MCF 10A (cell line): ENCODE data around the gene ZNF107. TPM values are rescaled to one million over a fixed set of nuclear protein-coding genes. Genes with fewer than 3 reads are reported as not detected.
A peak's percentile ranks its signal among the peaks of the same experiment; 100 is the strongest.

Source experiments
- Bru-seq: library from RNA; stranded (reverse); fragments of 400-500 nt; gene quantifications from one replicate; lab custom pipeline; 2021; lab: Mats Ljungman, UMichigan
- BruChase-seq, 2 experiments: library from RNA; stranded (reverse); fragments of 400-500 nt; gene quantifications; one replicate each; lab custom pipeline; 2021; lab: Mats Ljungman, UMichigan
- BruUV-seq: library from RNA; stranded (reverse); fragments of 400-500 nt; replicated peaks from 2 replicates; lab custom pipeline; 2021; lab: Mats Ljungman, UMichigan
- CTCF ChIA-PET: fragments of 300-600 bp; sonication (Branson Sonifier 250); formaldehyde crosslinking; extraction: SDS; loops from one replicate; lab custom pipeline; 2021; ENCODE audit warnings: antibody characterized with exemption, inconsistent platforms; lab: Yijun Ruan, JAX
- POLR2A ChIA-PET: fragments of 300-600, 350-650 bp; sonication (Branson Sonifier 250); formaldehyde crosslinking; extraction: SDS; loops from one replicate; lab custom pipeline; 2020; ENCODE audit warnings: antibody characterized with exemption, inconsistent platforms; lab: Yijun Ruan, JAX
- DNase-seq: peaks from one replicate; pipeline ENCODE4 v3.0.0-alpha.2; 2018; ENCODE audit not compliant: unreplicated experiment
- H3K27ac Mint-ChIP-seq: one replicate; pipeline ENCODE4 v1.8.0; 2022; ENCODE audit warnings: mild to moderate bottlenecking, low read depth, mixed read lengths; ENCODE audit not compliant: unreplicated experiment
- H3K27me3 Mint-ChIP-seq: one replicate; pipeline ENCODE4 v1.8.0; 2022; ENCODE audit warnings: mixed read lengths; ENCODE audit not compliant: insufficient read depth, unreplicated experiment
- H3K36me3 Mint-ChIP-seq: one replicate; pipeline ENCODE4 v1.8.0; 2022; ENCODE audit warnings: mild to moderate bottlenecking, moderate library complexity, mixed read lengths; ENCODE audit not compliant: insufficient read depth, unreplicated experiment
- H3K4me1 Mint-ChIP-seq: one replicate; pipeline ENCODE4 v1.8.0; 2022; ENCODE audit warnings: mixed read lengths; ENCODE audit not compliant: insufficient read depth, unreplicated experiment
- H3K4me3 Mint-ChIP-seq: one replicate; pipeline ENCODE4 v1.8.0; 2022; ENCODE audit warnings: mild to moderate bottlenecking, moderate library complexity, mixed read lengths; ENCODE audit not compliant: unreplicated experiment
- H3K9me3 Mint-ChIP-seq: one replicate; pipeline ENCODE4 v1.8.0; 2022; ENCODE audit warnings: mixed read lengths; ENCODE audit not compliant: unreplicated experiment
- CTCF ChIP-seq: fragments of 200-600 bp; IDR thresholded peaks from one replicate; pipeline ENCODE4 v1.8.0; 2022; ENCODE audit warnings: antibody characterized with exemption, mild to moderate bottlenecking; ENCODE audit not compliant: unreplicated experiment
- intact Hi-C: fragments of 100-400 bp; cut with micrococcal nuclease; formaldehyde crosslinking; loops from 2 replicates; pipeline ENCODE4 v1.14.1; 2022
- long read RNA-seq: library from polyadenylated mRNA; stranded (forward); transcript quantifications from one replicate; pipeline ENCODE4 v2.0.0, GENCODE V29; 2022
- total RNA-seq: library from RNA; stranded (reverse); gene quantifications from 2 replicates; pipeline ENCODE4 v1.2.3, GENCODE V29; 2022

The ZNF107 gene
- 4.6 and 5.0 TPM in 2 replicates for total RNA-seq
- Bru-seq, nascent RNA = percentile 74 among the genes with signal in this experiment
- BruChase-seq, experiment 1, labeled RNA remaining after a 6-hour chase = percentile 74 among the genes with signal in this experiment
- percentile 78 among the genes with signal in this experiment for BruChase-seq, experiment 2, labeled RNA remaining after a 2-hour chase
- long read RNA-seq, full-length matches to known transcripts = 1 of 9 reads
- long read RNA-seq, partial matches to known transcripts = 2 of 9 reads
- long read RNA-seq, other reads (novel, unspliced or antisense) = 6 of 9 reads

GRCh38 chr7:64665980-64666662, at the start of gene ZNF107:
TSS of gene ZNF107 (plus strand) at chr7:64666133. CDS start at chr7:64666283, 150 bp downstream.
- POLR2A ChIA-PET = interaction anchor here (0.6 to 3.1 kb wide), 13 partner anchors 8 to 373 kb away, joined by 3 to 12 read pairs (median 4); partner anchors contain the start of genes ZNF138, ZNF680 and ZNF736
- H3K27me3 Mint-ChIP-seq = no peaks in the 10 kb centered on the region
- peaks cover 17% of the 10 kb centered on the region for H3K9me3 Mint-ChIP-seq
- CTCF ChIA-PET = interaction anchor here (0.6 to 1.4 kb wide), 4 partner anchors 35 to 345 kb away, joined by 3 to 4 read pairs (median 4); partner anchors contain the start of gene ZNF680
- BruUV-seq = no TSS peak
- peaks cover 12% of the 10 kb centered on the region for H3K4me1 Mint-ChIP-seq
- H3K36me3 Mint-ChIP-seq = peaks cover 19% of the 10 kb centered on the region
- intact Hi-C loops = no loop called here
- peak; percentile 94 for DNase-seq
- TF ChIP-seq CTCF = no peak
- H3K4me3 Mint-ChIP-seq = peak within 1 kb of the TSS; percentile 94
- H3K27ac Mint-ChIP-seq = peak within 1 kb of the TSS; percentile 83

- peak; percentile 68 for TF ChIP-seq CTCF
- Mint-ChIP-seq H3K4me1 (no peaks in the 10 kb centered on the region), H3K4me3 (no peak overlapping the region), H3K36me3 (no peaks in the 10 kb centered on the region), H3K27ac (no peak overlapping the region), H3K27me3 (no peaks in the 10 kb centered on the region), H3K9me3 (peaks cover 8% of the 10 kb centered on the region)
- CTCF ChIA-PET = interaction anchor here (0.7 to 2.3 kb wide), 4 partner anchors 10 to 304 kb away, joined by 3 to 7 read pairs (median 3); no protein-coding TSS in a partner anchor
- POLR2A ChIA-PET = no interaction called here
- DNase-seq = peak; percentile 58
- BruUV-seq = no TSS peak
- intact Hi-C loops = no loop called here
Measured at GRCh38 chr7:64618785-64619456, 47.0 kb upstream of the ZNF107 start.

- intact Hi-C loops = no loop called here
- Mint-ChIP-seq H3K4me1 (no peaks in the 10 kb centered on the region), H3K9me3 (peaks cover 8% of the 10 kb centered on the region), H3K27ac (no peak overlapping the region), H3K4me3 (no peak overlapping the region), H3K36me3 (no peaks in the 10 kb centered on the region), H3K27me3 (no peaks in the 10 kb centered on the region)
- ChIA-PET CTCF (interaction anchor here (0.7 to 2.3 kb wide), 6 partner anchors 9 to 305 kb away, joined by 3 to 7 read pairs (median 3); no protein-coding TSS in a partner anchor), POLR2A (interaction anchor here (0.7 kb wide), 1 partner anchor 222 kb away, joined by 3 read pairs; no protein-coding TSS in a partner anchor)
- DNase-seq = no peak
- TF ChIP-seq CTCF = no peak
- BruUV-seq = no TSS peak
Measured at GRCh38 chr7:64619705-64620104, 46.2 kb upstream of the ZNF107 start.
